OCI-LY1 (cell line): ENCODE data around the gene CHD1.

Source experiments
- EZH2 ChIP-seq: fragments of 200-600 bp; sonication (generic), shearing (Covaris generic); IDR thresholded peaks from 2 replicates; pipeline ENCODE4 v1.8.0; 2017; ENCODE audit warnings: borderline replicate concordance, mixed run types, mild to moderate bottlenecking, antibody characterized with exemption, low read length, moderate library complexity, mixed read lengths
- TF ChIP-seq, protein P1 (sequence below): fragments of 200-600 bp; sonication (generic), shearing (Covaris generic); IDR thresholded peaks from 2 replicates; pipeline ENCODE4 v1.5.1; 2017; ENCODE audit warnings: mild to moderate bottlenecking, antibody characterized with exemption, low read length, moderate library complexity, mixed read lengths

DNA sequence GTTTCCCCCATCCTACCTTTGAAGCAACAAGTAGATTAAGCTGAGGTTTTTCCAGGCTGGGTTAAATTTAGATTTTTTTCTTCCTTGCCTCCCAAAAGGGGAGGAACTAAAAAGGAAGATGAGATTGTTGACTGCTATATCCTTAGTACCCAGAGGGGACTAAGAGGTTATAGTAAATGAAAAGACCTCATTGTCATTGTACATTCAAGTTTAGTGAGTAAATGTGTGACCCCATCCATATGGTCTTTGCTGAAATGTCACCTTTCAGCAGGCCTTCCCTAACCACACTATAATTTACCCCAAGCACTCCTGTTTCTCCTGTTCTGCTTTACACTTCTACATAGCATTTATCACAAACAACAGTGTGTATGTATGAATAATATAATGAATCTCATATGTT, 35.8 kb upstream of the CHD1 start:
- TF ChIP-seq, protein P1, sequence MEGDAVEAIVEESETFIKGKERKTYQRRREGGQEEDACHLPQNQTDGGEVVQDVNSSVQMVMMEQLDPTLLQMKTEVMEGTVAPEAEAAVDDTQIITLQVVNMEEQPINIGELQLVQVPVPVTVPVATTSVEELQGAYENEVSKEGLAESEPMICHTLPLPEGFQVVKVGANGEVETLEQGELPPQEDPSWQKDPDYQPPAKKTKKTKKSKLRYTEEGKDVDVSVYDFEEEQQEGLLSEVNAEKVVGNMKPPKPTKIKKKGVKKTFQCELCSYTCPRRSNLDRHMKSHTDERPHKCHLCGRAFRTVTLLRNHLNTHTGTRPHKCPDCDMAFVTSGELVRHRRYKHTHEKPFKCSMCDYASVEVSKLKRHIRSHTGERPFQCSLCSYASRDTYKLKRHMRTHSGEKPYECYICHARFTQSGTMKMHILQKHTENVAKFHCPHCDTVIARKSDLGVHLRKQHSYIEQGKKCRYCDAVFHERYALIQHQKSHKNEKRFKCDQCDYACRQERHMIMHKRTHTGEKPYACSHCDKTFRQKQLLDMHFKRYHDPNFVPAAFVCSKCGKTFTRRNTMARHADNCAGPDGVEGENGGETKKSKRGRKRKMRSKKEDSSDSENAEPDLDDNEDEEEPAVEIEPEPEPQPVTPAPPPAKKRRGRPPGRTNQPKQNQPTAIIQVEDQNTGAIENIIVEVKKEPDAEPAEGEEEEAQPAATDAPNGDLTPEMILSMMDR, result no peak
- TF ChIP-seq EZH2, result no peak
